ENCODE measurements around the gene EIF4E1B. TPM values are rescaled to one million over a fixed set of nuclear protein-coding genes. Genes with fewer than 3 reads are reported as not detected.

EIF4E1B gene
- total RNA-seq, 2 donors from 2014 or later = not detected

- no peak overlapping the region for H3K27ac Mint-ChIP-seq
- H3K9me3 Mint-ChIP-seq = no peaks in the 10 kb centered on the region
- H3K27me3 Mint-ChIP-seq = peaks cover 16 to 22% of the 10 kb centered on the region in 2 donors
- peaks cover 14 to 16% of the 10 kb centered on the region in 2 donors for H3K4me1 Mint-ChIP-seq (ENCODE audit: low read depth in 2 of 2)
- DNase-seq (ENCODE audit: low spot score) (no peak), ATAC-seq (peak; percentile 25 to 60)
- no peaks in the 10 kb centered on the region for H3K36me3 Mint-ChIP-seq
- H3K4me3 Mint-ChIP-seq = peak overlapping the region; percentile 74
Observed at GRCh38 chr5:176610435-176610773, 20.1 kb upstream of the EIF4E1B start.

GRCh38 chr5:176611435-176611834 lies 19.0 kb upstream of the EIF4E1B start:
- no peaks in the 10 kb centered on the region for H3K36me3 Mint-ChIP-seq
- H3K9me3 Mint-ChIP-seq = no peaks in the 10 kb centered on the region
- ATAC-seq = no peak
- peaks cover 16 to 26% of the 10 kb centered on the region in 2 donors for H3K27me3 Mint-ChIP-seq
- H3K27ac Mint-ChIP-seq = no peak overlapping the region
- no peak overlapping the region for H3K4me3 Mint-ChIP-seq
- DNase-seq (ENCODE audit: low spot score) = no peak
- H3K4me1 Mint-ChIP-seq (ENCODE audit: low read depth in 2 of 2) = peaks cover 14 to 16% of the 10 kb centered on the region in 2 donors

- ATAC-seq = no peak
- Mint-ChIP-seq H3K4me3 (no peak overlapping the region), H3K27me3 (peaks cover 16 to 31% of the 10 kb centered on the region in 2 donors), H3K27ac (no peak overlapping the region), H3K4me1 (ENCODE audit: low read depth in 2 of 2) (peaks cover 14 to 16% of the 10 kb centered on the region in 2 donors), H3K36me3 (no peaks in the 10 kb centered on the region), H3K9me3 (no peaks in the 10 kb centered on the region)
- DNase-seq (ENCODE audit: low spot score) = no peak
Observed at GRCh38 chr5:176612008-176612407, 18.5 kb upstream of the EIF4E1B start.

GRCh38 chr5:176612855-176613254 lies 17.6 kb upstream of the EIF4E1B start:
- ATAC-seq (no peak), DNase-seq (ENCODE audit: low spot score) (no peak)
- H3K9me3 Mint-ChIP-seq = no peaks in the 10 kb centered on the region
- no peaks in the 10 kb centered on the region for H3K36me3 Mint-ChIP-seq
- peaks cover 23 to 36% of the 10 kb centered on the region in 2 donors for H3K27me3 Mint-ChIP-seq
- H3K4me3 Mint-ChIP-seq = no peak overlapping the region
- H3K27ac Mint-ChIP-seq = no peak overlapping the region
- H3K4me1 Mint-ChIP-seq (ENCODE audit: low read depth in 2 of 2) = peaks cover 14 to 16% of the 10 kb centered on the region in 2 donors

- no peak for DNase-seq (ENCODE audit: low spot score)
- H3K27me3 Mint-ChIP-seq = peaks cover 30 to 31% of the 10 kb centered on the region in 2 donors
- H3K4me1 Mint-ChIP-seq (ENCODE audit: low read depth in 2 of 2) = peaks cover 5 to 8% of the 10 kb centered on the region in 2 donors
- no peaks in the 10 kb centered on the region for H3K36me3 Mint-ChIP-seq
- H3K27ac Mint-ChIP-seq = no peak overlapping the region
- H3K9me3 Mint-ChIP-seq = no peaks in the 10 kb centered on the region
- H3K4me3 Mint-ChIP-seq = no peak overlapping the region
- ATAC-seq = no peak
Observed at GRCh38 chr5:176614805-176615478, 15.5 kb upstream of the EIF4E1B start.

GRCh38 chr5:176616511-176616910 lies 14.0 kb upstream of the EIF4E1B start:
- Mint-ChIP-seq H3K27me3 (peaks cover 34% of the 10 kb centered on the region in 2 donors), H3K27ac (no peak overlapping the region)

GRCh38 chr5:176618783-176619182 lies 11.7 kb upstream of the EIF4E1B start:
- peaks cover 26 to 29% of the 10 kb centered on the region in 2 donors for H3K27me3 Mint-ChIP-seq
- H3K4me3 Mint-ChIP-seq = no peak overlapping the region

More at GRCh38 chr5:176616511-176616910, 14.0 kb upstream of the EIF4E1B start:
- Mint-ChIP-seq H3K4me3 (no peak overlapping the region), H3K4me1 (ENCODE audit: low read depth in 2 of 2) (peaks cover 10% of the 10 kb centered on the region in 2 donors), H3K36me3 (no peaks in the 10 kb centered on the region), H3K9me3 (no peaks in the 10 kb centered on the region)
- DNase-seq (ENCODE audit: low spot score) (no peak), ATAC-seq (no peak)

GRCh38 chr5:176619203-176619568 lies 11.3 kb upstream of the EIF4E1B start:
- Mint-ChIP-seq H3K9me3 (no peaks in the 10 kb centered on the region), H3K27ac (no peak overlapping the region), H3K27me3 (peaks cover 26 to 28% of the 10 kb centered on the region in 2 donors), H3K4me1 (ENCODE audit: low read depth in 2 of 2) (peaks cover 7 to 12% of the 10 kb centered on the region in 2 donors), H3K36me3 (no peaks in the 10 kb centered on the region), H3K4me3 (no peak overlapping the region)
- peak; percentile 85 for DNase-seq (ENCODE audit: low spot score)
- peak; percentile 91 to 95 for ATAC-seq

More at GRCh38 chr5:176618783-176619182, 11.7 kb upstream of the EIF4E1B start:
- Mint-ChIP-seq H3K9me3 (no peaks in the 10 kb centered on the region), H3K4me1 (ENCODE audit: low read depth in 2 of 2) (peaks cover 7 to 12% of the 10 kb centered on the region in 2 donors), H3K27ac (no peak overlapping the region), H3K36me3 (no peaks in the 10 kb centered on the region)
- DNase-seq (ENCODE audit: low spot score) = no peak
- ATAC-seq = no peak

- no peaks in the 10 kb centered on the region for H3K9me3 Mint-ChIP-seq
- peaks cover 7 to 12% of the 10 kb centered on the region in 2 donors for H3K4me1 Mint-ChIP-seq (ENCODE audit: low read depth in 2 of 2)
- H3K27ac Mint-ChIP-seq = no peak overlapping the region
- DNase-seq (ENCODE audit: low spot score) = no peak
- no peaks in the 10 kb centered on the region for H3K36me3 Mint-ChIP-seq
- no peak for ATAC-seq
- peak overlapping the region; percentile 77 for H3K4me3 Mint-ChIP-seq
- peaks cover 26 to 30% of the 10 kb centered on the region in 2 donors for H3K27me3 Mint-ChIP-seq
Observed at GRCh38 chr5:176619569-176620332, 10.7 kb upstream of the EIF4E1B start.

- H3K4me3 Mint-ChIP-seq = peak overlapping the region; percentile 77
- no peak overlapping the region for H3K27ac Mint-ChIP-seq
- peaks cover 26 to 30% of the 10 kb centered on the region in 2 donors for H3K27me3 Mint-ChIP-seq
- ATAC-seq = peak in 1 of 2 donors; percentile 30
- DNase-seq (ENCODE audit: low spot score) = no peak
- H3K36me3 Mint-ChIP-seq = no peaks in the 10 kb centered on the region
- peaks cover 7 to 12% of the 10 kb centered on the region in 2 donors for H3K4me1 Mint-ChIP-seq (ENCODE audit: low read depth in 2 of 2)
- no peaks in the 10 kb centered on the region for H3K9me3 Mint-ChIP-seq
Observed at GRCh38 chr5:176620333-176620981, 10.0 kb upstream of the EIF4E1B start.

- Mint-ChIP-seq H3K27ac (no peak overlapping the region), H3K9me3 (no peaks in the 10 kb centered on the region)
Observed at GRCh38 chr5:176621661-176622079, 8.8 kb upstream of the EIF4E1B start.

GRCh38 chr5:176624142-176624541 lies 6.3 kb upstream of the EIF4E1B start:
- no peaks in the 10 kb centered on the region for H3K9me3 Mint-ChIP-seq
- DNase-seq (ENCODE audit: low spot score) (no peak), ATAC-seq (no peak)
- H3K27ac Mint-ChIP-seq = no peak overlapping the region
- H3K27me3 Mint-ChIP-seq = peaks cover 36 to 37% of the 10 kb centered on the region in 2 donors
- peaks cover 7 to 18% of the 10 kb centered on the region in 2 donors for H3K4me1 Mint-ChIP-seq (ENCODE audit: low read depth in 2 of 2)
- no peaks in the 10 kb centered on the region for H3K36me3 Mint-ChIP-seq
- no peak overlapping the region for H3K4me3 Mint-ChIP-seq

More at GRCh38 chr5:176621661-176622079, 8.8 kb upstream of the EIF4E1B start:
- no peak for DNase-seq (ENCODE audit: low spot score)
- no peak for ATAC-seq
- Mint-ChIP-seq H3K4me3 (no peak overlapping the region), H3K27me3 (peaks cover 29 to 33% of the 10 kb centered on the region in 2 donors), H3K36me3 (no peaks in the 10 kb centered on the region), H3K4me1 (ENCODE audit: low read depth in 2 of 2) (peaks cover 7 to 12% of the 10 kb centered on the region in 2 donors)

GRCh38 chr5:176624938-176625337 lies 5.5 kb upstream of the EIF4E1B start:
- no peak overlapping the region for H3K27ac Mint-ChIP-seq
- no peak overlapping the region for H3K4me3 Mint-ChIP-seq
- no peaks in the 10 kb centered on the region for H3K9me3 Mint-ChIP-seq
- peaks cover 37 to 38% of the 10 kb centered on the region in 2 donors for H3K27me3 Mint-ChIP-seq
- no peak for DNase-seq (ENCODE audit: low spot score)
- ATAC-seq = no peak
- H3K4me1 Mint-ChIP-seq (ENCODE audit: low read depth in 2 of 2) = peaks cover 7 to 18% of the 10 kb centered on the region in 2 donors
- H3K36me3 Mint-ChIP-seq = no peaks in the 10 kb centered on the region
